Measurements from ENCODE around the gene LGALS9. TPM values are rescaled to one million over a fixed set of nuclear protein-coding genes. Genes with fewer than 3 reads are reported as not detected.
"Not testable (repeated sequence)": the region's sequence is repeated elsewhere in the genome, so short reads cannot be mapped to it uniquely, and the experiment has no call there.

Gene LGALS9
- total RNA-seq, 2 experiments from 2014 or later: 150 to 305 TPM

GRCh38 chr17:27695254-27695814, 64.3 kb downstream of the LGALS9 start:
- H3K4me3 Mint-ChIP-seq, ATAC-seq, H3K36me3 Mint-ChIP-seq, CTCF ChIA-PET, DNase-seq, H3K27ac Mint-ChIP-seq, H3K4me1 Mint-ChIP-seq: not testable (repeated sequence)
- Mint-ChIP-seq H3K9me3 (ENCODE audit: low read depth) (peaks cover 17% of the 10 kb centered on the region), H3K27me3 (peaks cover 14% of the 10 kb centered on the region)

Other genes starting within 250 kb of the LGALS9 start
- gene KSR1, start 174.7 kb upstream of the LGALS9 start, total RNA-seq: 10 to 100 TPM; 56.6 to 70.4 TPM
- gene NOS2, start 169.3 kb downstream of the LGALS9 start, total RNA-seq: under 1 TPM in 1 of 2 experiments, not detected in 1; 0.06 TPM

All from activated CD8-positive, alpha-beta memory T cell treated with anti-CD3 and anti-CD28 coated beads, Interleukin-2, amount 10 ng/mL, durations not matched to agents 7 days and 5 days (primary cell).